Lower lobe of right lung (tissue), 2 donors: ENCODE measurements around the gene PDE4D. TPM values are rescaled to one million over a fixed set of nuclear protein-coding genes. Genes with fewer than 3 reads are reported as not detected.

Source experiments
- ATAC-seq, 2 donors: fragments of 200-7000 bp; cut with Tn5 transposase; one replicate each; pipeline ENCODE4 v1.9.1; 2020 to 2022; ENCODE audit warnings: mild to moderate bottlenecking in 2 of 2, moderate library complexity in 2 of 2
- DNase-seq: peaks from one replicate; pipeline ENCODE4 v3.0.0-alpha.2; 2020
- H3K27ac ChIP-seq: fragments of 200-600 bp; one replicate; pipeline ENCODE4 v1.8.0; 2022
- H3K27me3 ChIP-seq: fragments of 200-600 bp; one replicate; pipeline ENCODE4 v1.8.0; 2022; ENCODE audit warnings: low read depth
- H3K36me3 ChIP-seq: fragments of 200-600 bp; one replicate; pipeline ENCODE4 v1.8.0; 2022; ENCODE audit warnings: mild to moderate bottlenecking
- H3K4me1 ChIP-seq: fragments of 200-600 bp; one replicate; pipeline ENCODE4 v1.8.0; 2022
- H3K4me3 ChIP-seq: fragments of 200-600 bp; one replicate; pipeline ENCODE4 v1.8.0; 2022; ENCODE audit warnings: mild to moderate bottlenecking
- H3K9me3 ChIP-seq: fragments of 200-600 bp; one replicate; pipeline ENCODE4 v1.8.0; 2022
- CTCF ChIP-seq: fragments of 200-600 bp; IDR thresholded peaks from one replicate; pipeline ENCODE4 v1.8.0; 2022; ENCODE audit warnings: antibody characterized with exemption, mild to moderate bottlenecking
- intact Hi-C: fragments of 100-400 bp; cut with DNase I; formaldehyde crosslinking; loops from one replicate; pipeline ENCODE4 v1.11.0; 2022
- total RNA-seq: library from RNA; stranded (reverse); fragmentation: NEBNext Ultra II Directional; extraction: Animal tissue kit (Norgen Biotek cat#: 25700); gene quantifications from one replicate; pipeline ENCODE4 v1.2.1, GENCODE V29; 2021
- donor health status: DM: no; HTN: yes; CAD: no; lungs with severe emphysema.

The PDE4D gene
- total RNA-seq, 1 donor from 2014 or later, result 71.3 TPM

GRCh38 chr5:59439303-59439702 lies 454.2 kb downstream of the PDE4D start:
- no peak overlapping the region for H3K4me3 ChIP-seq
- intact Hi-C loops, result no loop called here
- ATAC-seq (no peak), DNase-seq (no peak)
- H3K27me3 ChIP-seq, result no peaks in the 10 kb centered on the region
- H3K36me3 ChIP-seq, result no peaks in the 10 kb centered on the region
- no peak for TF ChIP-seq CTCF
- H3K9me3 ChIP-seq, result no peaks in the 10 kb centered on the region
- no peak overlapping the region for H3K27ac ChIP-seq
- no peaks in the 10 kb centered on the region for H3K4me1 ChIP-seq

- TF ChIP-seq CTCF, result no peak
- no peak for ATAC-seq
- H3K27me3 ChIP-seq, result no peaks in the 10 kb centered on the region
- intact Hi-C loops, result no loop called here
- no peak overlapping the region for H3K4me3 ChIP-seq
- no peaks in the 10 kb centered on the region for H3K36me3 ChIP-seq
- H3K4me1 ChIP-seq, result no peaks in the 10 kb centered on the region
- no peaks in the 10 kb centered on the region for H3K9me3 ChIP-seq
- H3K27ac ChIP-seq, result no peak overlapping the region
- no peak for DNase-seq
Observed at GRCh38 chr5:59437176-59437575, 456.4 kb downstream of the PDE4D start.

- no peaks in the 10 kb centered on the region for H3K4me1 ChIP-seq
- DNase-seq, result no peak
- no peak overlapping the region for H3K27ac ChIP-seq
- no peak for ATAC-seq
- H3K27me3 ChIP-seq, result no peaks in the 10 kb centered on the region
- intact Hi-C loops, result no loop called here
- no peaks in the 10 kb centered on the region for H3K9me3 ChIP-seq
- H3K4me3 ChIP-seq, result no peak overlapping the region
- no peaks in the 10 kb centered on the region for H3K36me3 ChIP-seq
- no peak for TF ChIP-seq CTCF
Observed at GRCh38 chr5:59436364-59437148, 457.0 kb downstream of the PDE4D start.

GRCh38 chr5:59433174-59433573 lies 460.4 kb downstream of the PDE4D start:
- Histone ChIP-seq H3K27me3 (no peaks in the 10 kb centered on the region), H3K36me3 (no peaks in the 10 kb centered on the region), H3K4me3 (no peak overlapping the region), H3K27ac (no peak overlapping the region), H3K9me3 (no peaks in the 10 kb centered on the region), H3K4me1 (no peaks in the 10 kb centered on the region)
- ATAC-seq (no peak), DNase-seq (no peak)
- intact Hi-C loops, result no loop called here
- TF ChIP-seq CTCF, result no peak

- Histone ChIP-seq H3K27me3 (no peaks in the 10 kb centered on the region), H3K36me3 (no peaks in the 10 kb centered on the region), H3K27ac (no peak overlapping the region), H3K4me1 (no peaks in the 10 kb centered on the region), H3K9me3 (no peaks in the 10 kb centered on the region), H3K4me3 (no peak overlapping the region)
- intact Hi-C loops, result no loop called here
- ATAC-seq, result no peak
- DNase-seq, result no peak
- TF ChIP-seq CTCF, result no peak
Observed at GRCh38 chr5:59430066-59430685, 463.4 kb downstream of the PDE4D start.
